NCI-H345 (cell line): ENCODE data around the gene HTR2C.
"Not testable (repeated sequence)": the region's sequence is repeated elsewhere in the genome, so short reads cannot be mapped to it uniquely, and the experiment has no call there.

Experiments
- DNase-seq: peaks from one replicate; lab custom pipeline; 2025; lab: John Stamatoyannopoulos, UW

The HTR2C gene

DNA sequence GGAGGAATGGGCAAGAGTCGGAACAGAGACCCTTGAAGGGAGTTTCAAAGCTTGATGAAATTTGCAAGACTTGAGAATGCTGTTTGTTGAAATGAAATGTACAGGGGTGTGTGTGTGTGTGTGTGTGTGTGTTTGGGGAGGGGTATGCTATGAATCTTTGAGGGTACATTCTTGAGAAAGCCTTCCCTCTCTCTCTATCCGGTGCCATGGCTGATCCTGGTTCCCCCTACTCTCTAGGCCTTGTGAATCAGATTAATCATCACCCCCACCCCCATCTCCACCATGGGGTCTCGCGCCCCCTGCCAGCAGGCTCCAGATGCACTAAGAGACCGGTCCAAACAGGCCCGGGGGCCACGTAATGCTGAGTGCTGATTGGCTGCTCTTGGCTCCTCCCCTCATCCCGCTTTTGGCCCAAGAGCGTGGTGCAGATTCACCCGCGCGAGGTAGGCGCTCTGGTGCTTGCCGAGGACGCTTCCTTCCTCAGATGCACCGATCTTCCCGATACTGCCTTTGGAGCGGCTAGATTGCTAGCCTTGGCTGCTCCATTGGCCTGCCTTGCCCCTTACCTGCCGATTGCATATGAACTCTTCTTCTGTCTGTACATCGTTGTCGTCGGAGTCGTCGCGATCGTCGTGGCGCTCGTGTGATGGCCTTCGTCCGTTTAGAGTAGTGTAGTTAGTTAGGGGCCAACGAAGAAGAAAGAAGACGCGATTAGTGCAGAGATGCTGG lies at the start of gene HTR2C:
TSS of gene HTR2C (plus strand) at position 441 of the 729 bp plus-strand sequence. CDS start 142,851 bp downstream, outside the sequence.
- no peak for DNase-seq

DNA sequence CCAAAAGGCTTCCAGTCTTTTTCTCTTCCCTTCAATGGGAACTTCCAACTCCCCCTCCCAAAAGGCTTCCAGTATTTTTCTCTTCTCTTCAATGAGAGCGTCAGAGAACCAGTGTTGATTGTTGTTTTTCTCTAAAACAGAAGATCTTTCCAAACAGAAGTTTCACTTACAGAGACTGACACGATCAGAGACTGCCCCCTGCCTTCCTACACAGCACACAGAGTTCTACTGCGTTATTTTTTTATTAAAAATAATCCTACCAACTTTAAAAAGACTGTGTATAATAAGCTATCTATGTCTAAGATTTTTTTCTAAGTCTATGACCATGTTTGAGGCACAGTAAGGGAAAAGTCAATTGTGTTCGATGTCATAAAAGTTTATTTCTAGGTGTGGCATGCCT lies 3.5 kb upstream of the HTR2C start:
- DNase-seq, result no peak

DNA sequence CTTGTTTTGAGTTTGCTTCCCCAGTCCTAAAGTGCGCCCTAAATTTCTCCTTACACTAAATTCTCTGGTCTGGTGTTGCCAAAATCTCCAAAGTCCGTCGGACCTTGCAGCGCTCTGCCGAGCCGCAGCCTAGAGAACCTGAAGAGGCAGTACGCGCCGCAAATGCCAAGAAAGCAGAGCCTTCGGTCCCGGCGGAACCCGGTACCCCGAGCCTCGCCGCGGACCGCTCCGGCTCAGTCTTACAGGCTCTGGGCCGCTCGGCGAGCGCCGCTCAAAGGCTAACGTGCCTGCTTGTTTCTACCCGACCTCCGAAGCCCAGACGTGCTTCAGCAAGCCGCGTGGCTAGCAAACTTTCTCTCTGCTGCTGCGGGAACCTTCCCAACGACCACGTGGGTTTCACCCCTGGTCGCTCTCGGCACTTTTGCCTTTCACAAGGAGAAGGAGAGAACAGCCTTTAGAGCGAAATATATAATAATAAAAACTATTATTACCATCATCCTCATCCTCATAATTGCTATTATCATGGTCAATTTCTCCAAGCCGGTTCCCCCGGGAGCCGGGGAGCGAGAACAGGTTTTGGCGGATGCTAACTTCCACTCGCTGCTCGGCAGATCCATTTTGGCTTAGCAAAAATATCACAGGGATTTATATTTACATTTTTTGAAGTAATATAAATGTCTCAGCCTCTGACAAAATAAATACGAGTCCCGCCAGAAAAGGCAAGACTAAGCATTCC lies 2.2 kb upstream of the HTR2C start:
- no peak for DNase-seq

DNA sequence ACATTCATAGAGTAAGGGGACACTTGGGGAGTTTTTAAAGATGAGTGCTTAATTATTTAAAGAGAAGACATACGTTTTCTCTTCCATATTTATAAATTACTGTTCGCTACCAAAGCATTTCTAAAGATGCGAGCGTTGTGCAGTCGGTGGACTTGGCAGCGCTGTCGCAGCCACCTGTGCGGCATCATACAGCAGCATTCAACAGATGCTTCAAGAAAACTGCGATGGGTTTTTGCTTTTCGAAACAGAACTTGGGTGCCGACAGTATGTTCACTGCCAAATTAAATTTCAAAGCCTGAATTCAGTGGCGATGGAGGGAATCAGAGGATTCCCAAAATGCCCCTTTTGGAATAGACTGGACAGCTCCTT lies 1.6 kb upstream of the HTR2C start:
- DNase-seq, result no peak

DNA sequence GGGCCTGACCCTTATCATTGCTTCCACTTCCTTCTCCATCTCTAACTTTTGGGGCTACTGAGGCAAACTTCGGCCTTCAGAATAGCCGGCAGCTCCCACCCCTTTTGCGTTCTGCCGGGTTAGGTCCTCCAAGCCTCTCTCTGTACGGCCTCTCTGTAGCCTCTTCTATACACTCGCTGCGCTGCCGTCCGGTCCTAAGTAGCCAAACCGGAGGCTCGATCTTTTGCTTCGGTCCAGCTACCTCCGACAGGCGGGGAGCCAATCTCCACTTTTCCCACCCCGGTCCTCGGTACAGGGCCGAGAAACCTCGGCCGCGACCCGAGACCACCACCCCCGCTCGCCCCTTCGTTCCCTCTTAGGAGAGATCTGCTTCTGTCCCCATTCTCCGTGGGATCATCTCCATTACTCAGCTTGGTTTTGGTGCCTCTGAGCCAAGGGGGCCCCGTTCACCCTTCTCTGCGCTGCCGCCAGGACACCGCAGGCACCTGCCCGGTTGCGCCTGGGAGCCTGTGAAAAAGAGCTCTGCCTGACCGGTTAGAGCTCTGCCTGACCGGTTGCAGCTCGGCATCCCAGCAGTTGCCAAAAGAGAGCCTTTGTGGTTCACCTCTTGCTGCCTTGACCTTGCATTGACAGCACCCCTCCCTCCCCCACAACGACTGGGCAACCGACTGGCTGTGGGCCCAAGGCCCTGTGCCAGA lies 1.0 kb upstream of the HTR2C start:
- DNase-seq, result no peak

DNA sequence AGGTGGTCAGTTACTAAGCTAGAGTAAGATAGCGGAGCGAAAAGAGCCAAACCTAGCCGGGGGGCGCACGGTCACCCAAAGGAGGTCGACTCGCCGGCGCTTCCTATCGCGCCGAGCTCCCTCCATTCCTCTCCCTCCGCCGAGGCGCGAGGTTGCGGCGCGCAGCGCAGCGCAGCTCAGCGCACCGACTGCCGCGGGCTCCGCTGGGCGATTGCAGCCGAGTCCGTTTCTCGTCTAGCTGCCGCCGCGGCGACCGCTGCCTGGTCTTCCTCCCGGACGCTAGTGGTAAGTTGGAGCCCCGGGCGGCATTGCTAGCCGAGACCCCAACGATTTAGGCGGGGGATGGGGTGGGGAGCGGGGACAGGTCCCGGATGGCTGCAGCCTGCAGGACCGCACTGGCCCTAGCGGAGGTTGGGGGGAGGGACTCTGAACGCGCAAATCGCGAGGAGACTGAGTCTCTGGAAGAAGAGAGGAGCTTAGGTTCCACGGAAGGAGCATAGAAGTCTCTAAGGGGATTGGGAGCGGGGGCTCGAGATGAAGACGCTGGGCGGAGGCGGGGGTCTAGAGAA lies 573 bp downstream of the HTR2C start:
- DNase-seq, result no peak

DNA sequence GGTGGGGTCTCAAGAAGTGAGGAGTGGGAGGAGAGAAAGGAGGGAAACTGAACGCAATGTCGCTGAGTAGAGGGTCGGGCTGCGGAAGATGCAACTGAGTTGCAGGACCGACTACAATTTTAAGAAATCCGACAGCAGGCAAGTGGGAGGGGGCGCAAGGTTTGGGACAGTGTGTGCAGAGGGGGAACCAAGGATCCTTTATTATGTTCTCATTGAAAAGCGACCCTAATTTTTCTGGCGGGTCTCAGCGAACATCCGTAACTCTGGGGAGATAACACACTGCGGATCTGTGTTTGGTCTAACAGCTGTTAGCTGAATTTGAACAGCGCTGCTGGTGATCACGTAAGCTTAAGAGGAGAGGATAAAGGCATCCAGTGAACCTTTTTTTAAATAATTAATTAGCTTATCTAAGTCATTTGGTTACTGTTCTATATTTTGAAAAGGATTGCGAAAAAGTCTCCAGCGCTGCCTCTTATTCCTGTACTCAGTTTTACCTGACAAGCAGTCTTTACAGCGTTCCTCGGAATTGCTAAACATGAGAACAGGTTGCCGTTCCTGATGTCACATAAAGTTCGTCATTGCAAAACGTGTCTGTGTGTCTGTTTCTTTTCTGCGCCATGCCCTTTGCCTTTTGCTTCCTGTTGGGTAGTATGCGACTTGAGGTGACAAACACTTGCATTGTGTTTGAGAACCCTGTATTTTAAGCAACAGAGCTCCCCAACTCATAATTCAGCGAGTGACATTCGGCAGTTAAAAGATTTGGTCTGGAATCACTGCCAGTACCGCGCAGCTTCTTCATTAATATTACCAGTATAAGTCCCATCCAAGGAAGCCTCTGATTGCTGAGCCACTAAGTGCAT lies 1.3 kb downstream of the HTR2C start:
- no peak for DNase-seq

DNA sequence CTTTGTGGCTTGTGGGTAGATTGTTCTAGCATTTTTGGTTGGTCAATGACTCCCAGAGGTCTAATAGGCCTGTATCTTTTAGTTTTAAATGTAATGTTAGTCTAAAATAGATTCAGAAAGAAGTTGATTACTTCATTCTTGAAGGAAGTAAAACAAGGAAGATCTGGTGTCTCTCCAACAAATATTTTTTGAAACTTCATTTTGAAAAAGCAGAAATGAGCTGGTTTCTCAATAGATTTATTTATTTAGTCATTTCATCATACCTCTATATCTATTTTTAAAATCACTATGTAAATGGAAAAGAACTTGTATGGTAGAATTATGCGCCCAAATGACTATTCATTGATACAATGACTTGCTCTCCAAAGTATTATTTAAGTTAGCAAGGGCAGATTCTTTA lies 7.2 kb downstream of the HTR2C start:
- DNase-seq, result no peak

DNA sequence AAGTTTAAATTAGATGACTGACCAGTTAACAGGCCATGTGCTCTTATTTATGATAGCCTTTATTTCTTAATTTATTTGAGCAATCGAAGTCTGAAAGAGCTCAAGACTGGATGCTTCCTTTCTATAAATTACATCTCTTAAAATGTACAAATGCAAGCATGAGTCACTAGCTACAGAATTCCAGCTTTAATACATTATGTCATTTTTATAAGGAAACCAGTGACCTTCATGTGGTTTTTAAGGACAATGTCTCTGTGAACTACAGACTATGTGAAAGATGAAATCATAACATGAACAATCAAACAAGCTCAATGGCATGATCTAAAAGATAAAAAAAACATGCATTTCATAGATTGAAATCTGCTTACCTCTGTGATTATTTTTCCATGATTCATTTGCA lies 15.4 kb downstream of the HTR2C start:
- no peak for DNase-seq

DNA sequence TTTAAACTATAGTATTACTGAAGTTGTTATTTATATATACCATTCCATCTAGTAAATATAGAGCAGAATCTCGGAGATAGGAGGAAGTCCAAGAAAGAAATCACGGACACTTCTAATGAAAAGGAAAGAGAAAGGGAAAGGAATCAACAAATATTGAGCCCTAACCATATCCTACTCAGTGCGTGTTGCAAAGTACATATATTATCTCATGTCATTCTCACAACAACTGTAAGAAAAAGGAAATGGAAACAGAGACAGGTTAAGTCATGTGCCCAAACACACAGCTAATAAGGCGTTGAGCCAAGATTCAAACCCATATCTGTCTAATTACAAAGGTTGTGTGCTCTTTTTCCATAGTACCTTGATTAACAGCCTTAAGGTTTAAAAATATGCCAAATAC lies 16.0 kb downstream of the HTR2C start:
- DNase-seq, result no peak

DNA sequence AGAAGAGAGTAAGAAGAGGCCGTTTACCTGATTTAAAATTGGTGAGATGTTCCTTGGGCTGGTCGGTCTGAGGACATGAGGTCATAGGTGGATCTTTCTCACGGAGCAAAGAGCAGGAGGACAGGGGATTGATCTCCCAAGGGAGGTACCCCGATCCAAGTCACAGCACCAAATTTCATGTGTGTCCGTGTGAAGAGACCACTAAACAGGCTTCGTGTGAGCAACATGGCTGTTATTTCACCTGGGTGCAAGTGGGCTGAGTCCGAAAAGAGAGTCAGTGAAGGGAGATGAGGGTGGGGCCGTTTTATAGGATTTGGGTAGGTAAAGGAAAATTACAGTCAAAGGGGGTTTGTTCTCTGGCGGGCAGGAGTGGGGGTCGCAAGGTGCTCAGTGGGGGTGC lies 22.7 kb downstream of the HTR2C start:
- not testable (repeated sequence) for DNase-seq

DNA sequence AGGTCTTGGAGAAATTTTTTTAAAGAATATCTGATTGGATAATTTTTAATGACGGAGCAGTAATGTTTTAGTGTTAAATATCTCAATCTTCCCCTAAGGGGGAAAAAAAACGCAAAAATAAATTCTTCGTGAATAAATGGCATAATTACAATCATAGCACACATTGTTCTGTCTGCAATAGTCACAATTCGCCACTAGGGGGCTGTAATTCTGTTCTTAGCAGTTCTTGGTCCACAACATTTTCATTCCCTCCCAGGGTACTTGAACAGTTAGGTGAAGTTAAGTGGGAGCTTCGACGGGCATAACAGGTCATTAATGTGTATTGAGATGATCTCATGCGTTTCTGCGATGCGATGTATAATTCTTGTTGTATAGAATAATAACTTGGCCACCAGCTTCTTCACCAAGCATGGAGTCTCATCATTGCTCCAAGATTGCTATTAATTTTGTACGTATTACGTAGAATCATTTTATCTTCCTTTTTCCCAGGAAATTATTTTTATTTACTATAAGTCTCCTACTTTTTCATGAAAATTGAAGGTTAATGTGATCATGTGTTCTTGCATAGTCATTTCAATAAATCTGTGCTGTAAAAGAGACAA lies 27.2 kb downstream of the HTR2C start:
- DNase-seq, result peak; percentile 40

DNA sequence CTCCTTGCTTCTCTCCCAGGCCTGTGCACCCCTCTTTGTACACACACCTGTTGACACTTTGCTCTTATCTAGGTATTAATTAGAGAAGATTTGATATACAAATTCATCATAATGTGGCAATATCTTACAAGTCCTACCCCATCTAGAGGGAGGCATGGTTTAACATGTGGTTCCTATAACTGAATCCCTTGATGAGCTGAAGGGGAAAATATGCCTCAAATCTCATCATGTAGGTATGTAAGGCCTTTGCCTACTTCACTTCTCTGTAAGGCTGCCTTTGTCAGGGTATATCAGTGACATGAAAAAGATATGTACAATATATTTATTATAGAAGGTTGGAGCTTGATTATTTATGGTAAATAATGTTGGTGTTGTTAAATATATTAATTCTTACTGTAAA lies 31.9 kb downstream of the HTR2C start:
- DNase-seq, result no peak

DNA sequence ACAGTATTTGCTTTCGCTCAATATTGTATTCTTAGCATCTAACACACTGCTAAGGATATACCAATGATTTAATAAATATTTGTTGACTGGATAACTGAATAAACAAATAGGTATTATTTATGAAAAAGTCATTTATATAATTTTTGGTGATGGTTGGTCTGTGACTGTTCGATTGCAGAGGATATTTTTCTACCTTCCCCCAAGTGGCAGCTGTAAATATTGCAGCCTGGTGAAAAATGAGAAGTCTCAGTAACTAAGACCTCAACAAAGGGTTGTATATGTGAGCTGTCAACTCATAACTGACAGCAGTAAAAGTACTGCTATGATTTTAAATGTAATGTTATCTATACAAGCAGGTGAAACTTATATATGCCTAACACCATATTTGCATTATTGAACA lies 36.0 kb downstream of the HTR2C start:
- no peak for DNase-seq

DNA sequence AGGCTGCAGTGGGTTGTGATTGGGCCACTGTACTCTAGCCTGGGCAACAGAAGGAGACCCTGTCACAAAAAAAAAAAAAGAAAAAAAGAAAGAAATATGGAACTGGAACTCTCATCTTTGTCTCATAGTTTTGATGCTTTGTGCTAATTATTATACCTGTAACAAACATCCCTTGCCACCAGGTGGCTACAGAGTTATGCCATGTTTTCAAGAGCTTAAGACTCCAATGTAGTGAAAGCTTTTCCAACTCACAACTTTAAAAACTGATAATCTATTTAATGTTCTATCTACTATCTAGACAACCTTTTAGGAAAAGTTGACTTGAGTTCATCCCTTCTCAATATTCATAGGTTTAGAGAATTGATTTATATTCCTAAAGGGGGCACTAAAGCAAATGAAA lies 42.4 kb downstream of the HTR2C start:
- no peak for DNase-seq

DNA sequence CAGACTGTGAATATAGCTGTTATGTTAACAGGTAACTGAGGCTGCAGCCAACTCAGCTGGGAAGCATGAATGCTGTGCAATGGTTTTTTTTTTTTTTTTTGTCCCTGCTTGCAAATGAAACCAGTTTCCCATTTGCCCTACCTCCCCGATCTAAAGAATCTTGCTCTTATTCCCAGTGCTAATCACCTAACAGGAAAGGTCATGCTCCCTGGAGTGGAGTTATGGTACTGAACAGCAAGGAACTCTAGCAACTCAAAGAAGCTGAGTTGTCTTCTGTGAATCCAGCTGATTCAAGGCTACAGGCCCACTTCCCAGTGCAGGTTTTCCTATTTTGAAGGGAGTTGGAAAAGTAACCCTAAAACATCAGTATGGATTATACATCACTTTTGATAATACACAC lies 52.1 kb downstream of the HTR2C start:
- no peak for DNase-seq

DNA sequence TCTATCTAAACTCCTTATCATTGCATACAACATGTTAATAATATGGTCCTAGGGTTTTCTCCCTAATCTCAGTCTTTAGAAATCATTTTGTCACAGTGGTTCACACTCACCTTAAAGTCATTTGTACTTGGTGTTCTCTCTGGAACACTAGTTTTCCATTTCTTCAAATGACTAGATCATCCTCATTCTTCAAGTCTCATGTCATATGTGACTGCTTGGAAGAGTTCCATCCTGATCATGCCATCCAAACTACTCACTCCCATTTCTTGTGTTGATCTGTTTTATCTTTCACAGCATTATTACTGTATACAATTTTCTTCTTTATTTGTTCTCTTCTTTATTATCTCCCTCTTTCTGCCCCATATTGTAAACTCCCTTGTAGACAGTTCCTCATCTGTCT lies 66.5 kb downstream of the HTR2C start:
- DNase-seq, result no peak

DNA sequence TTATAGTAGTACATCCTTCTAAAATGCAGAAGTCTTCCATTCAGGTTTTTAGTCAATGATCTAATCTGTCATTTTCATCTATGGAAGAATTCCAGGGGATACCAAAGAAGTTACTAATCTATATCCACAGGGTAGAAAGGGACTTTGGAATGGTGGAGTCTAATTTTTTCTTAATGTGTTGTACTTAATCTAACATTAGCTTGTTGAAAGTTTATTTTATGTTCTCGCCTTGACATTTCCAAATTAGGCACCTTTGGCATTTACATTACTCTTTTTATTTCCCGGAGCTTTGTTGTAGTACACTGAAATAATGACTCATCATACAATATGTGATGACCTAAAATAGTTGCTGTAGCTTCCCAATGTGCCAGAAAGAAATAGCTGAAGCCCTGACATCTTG lies 91.5 kb downstream of the HTR2C start:
- no peak for DNase-seq

DNA sequence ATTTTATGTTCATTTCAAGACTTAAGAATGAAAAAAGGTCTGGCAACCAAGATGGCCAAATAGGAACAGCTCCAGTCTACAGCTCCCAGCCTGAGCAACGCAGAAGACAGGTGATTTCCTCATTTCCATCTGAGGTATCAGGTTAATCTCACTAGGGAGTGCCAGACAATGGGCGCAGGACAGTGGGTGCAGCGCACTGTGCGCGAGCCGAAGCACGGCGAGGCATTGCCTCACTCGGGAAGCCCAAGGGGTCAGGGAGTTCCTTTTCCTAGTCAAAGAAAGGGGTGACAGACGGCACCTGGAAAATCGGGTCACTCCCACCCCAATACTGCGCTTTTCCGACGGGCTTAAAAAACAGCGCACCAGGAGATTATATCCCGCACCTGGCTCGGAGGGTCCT lies 116.6 kb downstream of the HTR2C start:
- DNase-seq, result not testable (repeated sequence)

DNA sequence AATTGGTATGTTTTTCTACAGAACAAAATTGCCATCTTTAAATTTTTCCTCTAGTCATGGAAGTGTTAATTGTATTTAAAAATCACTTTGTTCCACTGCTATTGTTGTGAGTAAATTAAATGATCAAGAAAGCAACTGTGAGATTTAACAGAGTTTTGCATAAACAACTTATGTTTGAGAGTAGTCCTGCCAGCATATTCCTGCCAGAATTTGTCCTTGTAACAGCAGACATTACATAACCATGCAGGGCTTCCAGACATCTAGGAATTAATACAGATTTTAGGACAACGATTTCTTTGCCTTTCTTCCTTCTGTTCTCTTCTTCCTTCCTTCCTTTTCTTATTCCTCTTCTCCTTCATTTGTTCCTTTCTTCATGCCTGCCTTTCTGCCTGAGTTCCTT lies 125.5 kb downstream of the HTR2C start:
- no peak for DNase-seq

DNA sequence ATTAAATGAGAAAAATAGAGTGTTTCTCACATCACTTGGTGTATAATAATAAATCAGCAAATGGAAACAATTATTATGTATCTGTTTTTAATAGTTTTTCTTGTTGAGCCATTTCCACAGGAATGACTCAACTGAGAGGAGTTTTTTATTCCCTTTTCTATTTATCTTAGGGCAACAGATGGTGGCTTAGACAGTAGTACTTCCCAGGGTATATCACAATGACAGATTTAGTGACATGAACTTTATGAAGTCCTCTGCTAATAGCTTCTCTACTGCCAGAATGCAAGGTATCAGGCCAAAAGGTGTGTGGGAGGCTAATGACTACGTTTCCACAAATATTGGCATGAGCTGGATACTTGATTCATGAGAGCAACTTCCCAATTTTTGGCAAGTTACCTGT lies 126.7 kb downstream of the HTR2C start:
- no peak for DNase-seq

DNA sequence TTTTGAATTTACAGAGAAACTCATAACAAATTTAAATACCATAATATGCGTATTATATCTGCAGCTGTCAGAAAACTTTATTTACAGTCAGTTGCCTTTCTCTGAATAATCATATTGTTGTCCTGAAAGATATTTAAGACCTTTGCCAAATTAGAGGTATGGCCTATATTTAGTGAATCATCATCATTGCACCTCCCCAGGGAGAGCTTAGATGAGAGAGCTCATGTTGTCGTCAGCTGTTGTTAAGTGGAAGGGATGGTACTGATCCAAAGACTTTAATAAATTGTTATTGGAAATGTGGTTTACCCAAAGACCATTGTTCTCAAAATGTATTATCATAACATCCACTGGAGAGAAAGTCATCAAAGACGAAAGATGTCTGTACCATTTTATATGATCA lies 128.6 kb downstream of the HTR2C start:
- no peak for DNase-seq
